HG03460 (cell line): ENCODE data around the gene DNPEP.

Experiments used
- ATAC-seq: cut with Tn5 transposase; IDR thresholded peaks from one replicate; pipeline ENCODE4 v1.9.1; 2021; ENCODE audit not compliant: unreplicated experiment

DNPEP gene

DNA sequence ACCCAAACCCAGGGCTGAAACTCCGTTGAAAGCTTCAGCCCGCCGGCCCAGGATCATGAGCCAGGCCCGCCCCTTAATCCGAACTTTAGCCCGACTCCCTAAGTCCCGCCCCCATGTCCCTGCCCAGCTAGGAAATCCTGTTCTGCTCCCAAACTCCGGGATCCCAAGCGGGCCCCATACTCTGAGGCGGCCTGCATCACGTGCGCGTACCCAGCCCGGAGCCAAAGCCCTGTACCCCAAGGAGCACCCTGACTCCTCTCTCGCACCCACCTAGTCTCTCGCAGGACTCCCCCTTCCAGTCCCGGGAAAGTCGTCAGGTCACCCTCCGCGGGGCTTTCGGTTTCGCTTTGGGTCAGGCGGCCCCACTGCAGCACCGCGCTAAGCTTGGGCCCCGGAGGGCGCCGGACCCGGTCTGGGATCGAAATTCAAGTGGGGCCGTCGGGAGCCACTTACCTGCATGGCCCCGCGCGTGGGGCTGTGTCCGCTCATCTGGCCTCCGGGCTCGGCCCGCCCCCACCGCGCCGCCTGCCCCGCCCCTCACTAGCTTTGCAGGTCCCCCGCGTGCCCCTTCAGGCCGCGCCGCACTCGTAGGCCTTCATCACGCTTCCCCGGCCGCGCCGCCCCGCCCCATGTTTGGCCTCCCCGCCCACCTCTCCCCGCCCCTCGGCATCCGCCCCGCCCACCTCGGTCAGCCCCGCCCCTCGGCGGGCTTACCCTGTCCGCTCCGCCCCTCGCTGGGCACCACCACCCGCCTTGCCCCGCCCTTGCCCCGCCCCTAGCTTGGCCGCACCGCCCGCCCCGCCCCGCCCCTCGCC is at the start of gene DNPEP:
TSS of gene DNPEP (minus strand) at position 607 of the 815 bp plus-strand sequence. CDS start at position 489, 118 bp downstream.
- ATAC-seq, result peak; percentile 61

GRCh38 chr2:219437141-219437540 is 49.4 kb upstream of the DNPEP start:
- no peak for ATAC-seq

DNA sequence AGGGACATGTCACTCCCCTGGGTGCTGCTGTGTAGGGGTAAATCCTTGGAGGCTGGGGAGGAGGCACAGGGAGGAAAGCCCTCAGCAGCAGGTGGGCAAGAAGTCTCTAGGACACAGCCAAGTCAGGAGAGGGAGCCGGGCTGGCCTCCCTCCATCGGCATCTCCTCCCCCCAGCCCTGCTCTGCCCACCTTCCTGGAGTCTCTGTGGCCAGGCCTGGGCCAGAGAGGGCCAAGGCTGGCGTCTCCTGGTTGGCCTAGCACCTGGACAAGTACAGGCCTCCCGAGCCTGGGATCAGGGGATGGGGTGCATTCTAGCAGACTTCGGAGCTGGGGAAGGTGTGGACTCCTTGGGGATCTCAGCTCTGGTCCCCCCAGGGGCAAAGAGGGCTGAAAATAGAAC is 48.8 kb upstream of the DNPEP start:
- no peak for ATAC-seq

- ATAC-seq, result no peak
These were observed 48.0 kb upstream of the DNPEP start for GRCh38 chr2:219435701-219436100.

GRCh38 chr2:219434718-219435525 is 47.2 kb upstream of the DNPEP start, which contains the start of gene SPEG:
Gene SPEG (plus strand): TSS chr2:219434843. CDS start chr2:219434978, 135 bp downstream.
- ATAC-seq, result no peak

GRCh38 chr2:219434468-219434717 is 46.7 kb upstream of the DNPEP start:
- ATAC-seq, result no peak

GRCh38 chr2:219433666-219434467 is 46.2 kb upstream of the DNPEP start:
- ATAC-seq, result no peak

- ATAC-seq, result no peak
These were observed 43.2 kb upstream of the DNPEP start for GRCh38 chr2:219430633-219431615.

DNA sequence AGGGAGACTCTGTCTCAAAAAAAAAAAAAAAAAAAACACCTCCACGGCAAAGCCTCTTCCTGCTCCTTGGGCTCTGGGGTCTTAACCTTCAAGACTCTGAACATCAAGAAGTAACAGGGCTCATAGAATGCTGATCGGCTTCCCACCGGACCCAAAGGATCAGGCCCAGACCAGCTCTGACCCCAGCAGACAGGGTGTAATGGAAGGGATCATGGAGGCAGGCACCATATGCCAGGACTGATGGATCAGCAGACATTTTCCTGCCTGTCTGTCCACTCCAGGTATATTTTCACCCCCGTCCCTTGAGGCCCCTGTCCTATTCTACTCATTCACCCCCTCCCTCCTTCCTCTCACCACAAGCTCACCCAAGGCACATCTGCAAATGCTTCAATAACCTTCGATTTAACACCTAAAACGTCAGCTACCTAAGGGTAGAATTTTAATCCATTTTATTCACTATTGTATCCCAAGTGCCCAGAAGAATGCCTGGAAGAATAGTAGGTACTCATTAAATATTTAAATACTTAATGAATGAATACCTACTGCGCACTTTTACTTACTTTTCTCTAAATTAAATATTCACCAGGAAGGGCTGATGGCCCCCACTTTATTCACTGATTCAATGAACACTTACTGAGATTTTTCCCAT is 42.4 kb upstream of the DNPEP start:
- ATAC-seq, result no peak

- ATAC-seq, result no peak
These were observed 40.8 kb upstream of the DNPEP start for GRCh38 chr2:219428469-219428868.

- no peak for ATAC-seq
These were observed 38.9 kb upstream of the DNPEP start for GRCh38 chr2:219426534-219427136.

DNA sequence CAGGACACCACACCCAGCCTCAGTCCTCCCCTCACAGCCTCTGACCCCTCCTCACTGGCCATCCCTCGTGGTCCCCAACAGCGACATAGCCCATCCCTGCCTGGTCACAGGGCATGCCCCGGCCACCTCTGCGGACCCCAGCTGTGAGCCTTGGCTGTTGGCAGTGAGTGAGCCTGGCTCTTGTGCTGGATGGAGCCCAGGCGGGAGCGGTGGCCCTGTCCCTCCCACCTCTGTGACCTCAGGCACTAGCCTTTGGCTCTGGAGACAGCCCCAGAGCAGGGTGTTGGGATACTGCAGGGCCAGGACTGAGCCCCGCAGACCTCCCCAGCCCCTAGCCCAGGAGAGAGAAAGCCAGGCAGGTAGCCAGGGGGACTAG is 38.3 kb upstream of the DNPEP start:
- no peak for ATAC-seq

DNA sequence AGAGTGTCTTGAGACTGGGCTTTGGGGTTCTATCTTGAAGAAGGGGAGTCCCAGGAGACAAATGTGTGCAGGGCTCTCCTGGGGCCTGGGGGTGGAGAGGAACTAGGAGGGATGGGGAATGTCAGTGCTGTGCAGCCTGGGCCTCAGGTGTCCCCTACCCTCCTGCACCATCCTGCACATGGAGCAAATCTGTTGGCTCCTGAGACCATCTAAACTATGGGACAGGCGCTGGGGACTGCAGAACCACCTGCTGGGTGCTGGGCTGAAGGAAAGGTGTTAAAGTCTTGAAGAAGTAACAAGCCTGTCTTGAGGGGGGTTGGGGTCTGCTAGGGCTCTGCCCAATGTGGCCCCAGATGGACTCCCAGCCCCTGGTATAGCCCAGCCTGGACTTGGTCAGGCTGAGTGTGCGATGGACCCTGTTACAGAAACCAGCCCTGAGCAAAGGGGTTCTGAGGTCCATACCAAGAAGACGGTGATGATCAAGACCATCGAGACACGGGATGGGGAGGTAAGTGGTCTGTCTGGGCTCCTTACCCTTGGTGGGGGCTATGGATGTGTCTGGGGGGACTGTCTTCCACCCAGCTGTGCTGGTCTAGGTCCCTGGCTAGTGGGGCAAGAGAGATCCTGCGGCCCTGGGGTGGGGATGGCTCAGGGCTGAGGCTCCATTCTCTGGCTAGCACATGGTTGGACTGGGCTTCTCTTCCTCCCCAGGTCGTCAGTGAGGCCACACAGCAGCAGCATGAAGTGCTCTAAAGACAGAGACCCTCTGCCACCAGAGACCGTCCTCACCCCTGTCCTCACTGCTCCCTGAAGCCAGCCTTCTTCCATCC is 37.7 kb upstream of the DNPEP start:
- ATAC-seq, result no peak

DNA sequence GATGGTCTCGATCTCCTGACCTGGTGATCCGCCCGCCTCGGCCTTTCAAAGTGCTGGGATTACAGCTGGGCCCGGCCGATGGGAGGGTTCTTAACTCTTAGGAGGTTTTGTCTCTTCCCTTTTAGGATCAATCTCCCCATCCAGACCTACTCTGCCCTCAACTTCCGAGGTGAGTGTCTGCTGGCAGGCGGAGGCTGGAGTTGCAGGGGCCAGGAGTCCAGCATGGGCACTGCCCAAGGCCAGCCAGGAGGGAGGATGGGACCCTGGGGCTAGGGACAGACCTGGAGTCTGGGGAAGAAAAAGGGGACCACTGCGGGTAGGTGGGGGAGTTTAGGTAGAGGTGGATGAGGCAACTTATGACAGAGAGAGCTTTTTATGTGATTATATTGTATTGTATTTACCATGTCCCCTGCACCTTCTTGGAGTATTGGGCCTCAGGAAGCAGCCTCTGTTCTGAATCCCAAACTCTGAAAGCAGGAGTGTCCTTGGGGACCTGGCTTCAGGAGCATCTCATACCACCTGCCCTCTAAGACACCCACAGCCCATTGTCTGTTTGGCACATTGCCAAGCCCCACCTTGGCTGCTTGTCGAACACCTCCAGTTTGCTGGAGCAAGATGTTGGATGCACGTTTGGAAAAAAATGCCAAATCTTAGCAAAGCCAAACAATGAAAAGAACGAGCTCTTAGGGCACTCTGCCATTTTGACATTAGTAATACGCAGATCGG is 36.1 kb upstream of the DNPEP start:
- ATAC-seq, result no peak

- no peak for ATAC-seq
These were observed 35.3 kb upstream of the DNPEP start for GRCh38 chr2:219422952-219423534.

GRCh38 chr2:219421323-219421722 is 33.6 kb upstream of the DNPEP start:
- ATAC-seq, result no peak

DNA sequence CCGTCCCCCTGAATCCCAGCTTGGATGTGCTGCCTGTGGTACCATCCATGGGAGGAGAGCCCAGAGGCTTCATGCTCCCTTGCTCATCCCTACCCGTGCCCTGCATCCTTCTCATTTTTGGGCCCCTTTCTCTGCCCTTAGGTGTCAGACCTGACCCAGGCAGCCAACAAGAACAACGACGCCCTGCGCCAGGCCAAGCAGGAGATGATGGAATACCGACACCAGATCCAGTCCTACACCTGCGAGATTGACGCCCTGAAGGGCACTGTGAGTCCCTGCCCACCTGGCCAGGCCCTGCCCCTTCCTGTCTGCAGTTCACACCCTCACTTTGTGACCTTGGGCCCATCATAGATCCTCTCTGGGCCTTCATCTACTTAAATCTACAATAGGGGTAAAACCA is 33.0 kb upstream of the DNPEP start:
- ATAC-seq, result no peak
